ENCODE data around the gene NKG7.

The NKG7 gene

DNA sequence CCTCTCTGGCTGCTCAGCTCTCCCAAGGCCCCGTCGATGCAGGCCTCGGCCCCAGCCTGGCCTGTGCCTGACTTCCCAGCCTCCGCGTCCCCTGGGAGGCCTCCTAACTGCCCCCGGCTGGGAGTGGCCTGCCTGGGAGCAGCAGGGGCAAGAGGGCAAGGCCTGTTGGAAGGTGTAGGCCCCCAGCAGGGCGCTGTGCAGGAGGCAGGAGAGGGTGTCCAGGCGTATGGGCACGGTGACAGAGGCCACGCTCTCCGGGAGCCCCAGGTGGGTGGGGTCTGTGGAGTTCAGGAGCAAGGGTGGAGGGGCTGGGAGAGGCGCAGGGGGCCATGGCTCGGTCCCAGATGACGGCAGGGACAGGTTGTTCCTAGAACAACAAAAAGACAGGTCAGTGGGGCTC, 16.7 kb upstream of the NKG7 start:
- no peak for DNase-seq

DNA sequence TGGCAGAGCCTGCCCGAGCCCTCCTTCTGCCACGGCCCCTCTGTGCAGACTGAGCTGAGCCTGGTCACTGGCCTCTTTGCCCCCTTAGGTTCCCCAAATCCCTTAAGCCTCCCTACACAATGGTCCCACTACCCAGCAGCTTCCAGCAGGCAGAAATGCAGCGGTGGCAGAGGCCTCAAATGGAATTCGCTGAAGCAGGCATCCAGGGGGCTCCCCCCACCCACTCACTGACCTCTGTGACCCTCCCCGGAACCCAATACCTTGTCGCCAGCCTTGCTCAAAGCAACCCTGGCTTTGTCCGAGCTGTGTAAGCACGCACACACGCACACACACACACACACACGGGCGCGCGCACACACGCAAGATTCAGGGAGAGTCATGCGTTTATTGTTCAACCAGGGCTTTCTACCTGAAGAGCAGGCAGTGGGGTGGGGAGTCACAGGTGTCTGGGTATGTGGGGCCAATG, 15.5 kb upstream of the NKG7 start, which contains the start of gene LIM2:
Gene LIM2, minus strand, starts transcription at position 51 of the 466 bp plus-strand sequence. CDS start 531 bp downstream, outside the sequence.
- DNase-seq = no peak

DNA sequence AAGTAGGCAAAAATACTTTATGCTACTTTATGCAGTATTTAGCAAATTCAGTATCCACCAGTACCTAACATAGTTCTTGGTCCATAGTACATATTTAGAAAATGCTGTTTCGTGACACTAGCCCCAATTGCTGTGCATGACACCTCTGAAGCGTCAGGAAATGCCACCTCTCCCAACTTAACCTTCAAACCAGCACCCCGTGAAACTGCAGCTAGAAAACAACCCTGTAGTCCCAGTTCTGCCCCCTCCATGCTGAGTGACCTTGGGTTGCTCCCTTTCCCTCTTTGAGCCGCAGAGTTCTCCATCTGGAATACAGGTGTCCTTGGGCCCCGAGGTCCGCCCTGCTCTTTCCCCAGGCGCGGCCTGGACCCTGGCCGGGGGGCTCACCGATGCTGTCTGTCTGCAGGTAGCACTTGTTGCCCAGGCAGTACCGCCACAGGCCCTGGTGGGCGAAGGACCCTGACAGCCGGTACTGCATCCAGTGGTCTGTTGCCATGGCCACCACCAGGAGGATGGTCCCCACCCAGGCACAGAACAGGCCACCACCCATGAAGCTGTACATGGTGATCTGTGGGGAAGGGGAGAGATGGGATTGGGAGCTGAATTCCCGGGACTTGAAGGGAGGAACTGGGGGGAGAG, 14.5 kb upstream of the NKG7 start:
- no peak for DNase-seq

DNA sequence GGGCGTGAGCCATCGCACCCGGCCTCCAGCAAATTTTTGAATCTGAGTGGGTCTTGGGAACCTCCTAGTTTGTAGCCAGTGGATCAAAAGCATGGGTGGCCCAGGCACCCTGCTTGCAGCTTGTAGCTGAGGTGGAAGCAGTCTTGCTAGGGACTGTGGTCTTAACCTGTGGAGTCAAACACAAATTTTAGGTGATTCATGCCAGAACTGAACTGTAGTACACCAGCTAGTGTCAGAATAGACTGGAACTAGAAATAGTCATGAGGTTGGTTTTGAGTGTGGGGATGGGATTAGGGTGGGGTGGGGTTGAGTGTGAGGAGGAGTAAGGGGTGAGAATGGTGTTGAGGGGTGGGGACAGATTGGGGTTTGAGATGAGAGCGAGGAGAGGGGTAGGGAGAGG, 9.6 kb upstream of the NKG7 start:
- DNase-seq = no peak

DNA sequence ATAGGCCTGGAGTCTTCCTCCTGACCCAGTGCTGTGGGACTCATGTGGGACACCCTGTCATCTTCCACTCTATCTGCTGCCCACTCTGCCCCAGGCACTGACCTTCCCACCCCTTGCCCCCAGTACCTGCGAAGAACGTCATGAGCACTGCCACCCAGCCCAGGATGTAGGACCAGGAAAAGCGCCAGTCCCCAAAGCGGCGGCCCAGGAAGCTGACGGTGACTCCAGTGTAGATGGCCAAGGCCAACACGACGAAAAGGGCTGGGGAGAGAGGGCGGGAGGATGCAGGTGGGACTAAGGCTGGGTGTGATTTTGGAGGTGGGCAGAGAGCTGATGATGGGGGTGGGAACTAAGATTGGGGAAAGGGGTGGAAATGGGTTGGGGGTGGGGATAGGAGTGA, 7.9 kb upstream of the NKG7 start:
- no peak for DNase-seq

DNA sequence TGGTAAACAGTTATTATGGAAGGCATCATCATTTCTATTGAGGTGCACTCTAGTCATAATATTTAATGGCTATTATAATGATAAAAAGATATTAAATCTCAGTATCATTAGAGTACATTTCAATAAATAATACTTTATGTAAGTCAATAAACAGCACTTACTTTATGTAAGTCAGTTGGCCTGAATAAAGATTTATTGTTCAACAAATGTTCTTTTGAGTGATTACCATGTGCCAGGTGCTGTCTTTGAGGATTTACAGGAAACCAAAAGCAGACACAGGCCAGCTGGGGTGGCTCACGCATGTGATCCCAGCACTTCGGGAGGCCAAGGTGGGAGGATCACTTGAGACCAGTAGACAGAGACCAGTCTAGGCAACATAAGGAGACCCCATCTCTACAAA, 5.0 kb upstream of the NKG7 start:
- no peak for DNase-seq

DNA sequence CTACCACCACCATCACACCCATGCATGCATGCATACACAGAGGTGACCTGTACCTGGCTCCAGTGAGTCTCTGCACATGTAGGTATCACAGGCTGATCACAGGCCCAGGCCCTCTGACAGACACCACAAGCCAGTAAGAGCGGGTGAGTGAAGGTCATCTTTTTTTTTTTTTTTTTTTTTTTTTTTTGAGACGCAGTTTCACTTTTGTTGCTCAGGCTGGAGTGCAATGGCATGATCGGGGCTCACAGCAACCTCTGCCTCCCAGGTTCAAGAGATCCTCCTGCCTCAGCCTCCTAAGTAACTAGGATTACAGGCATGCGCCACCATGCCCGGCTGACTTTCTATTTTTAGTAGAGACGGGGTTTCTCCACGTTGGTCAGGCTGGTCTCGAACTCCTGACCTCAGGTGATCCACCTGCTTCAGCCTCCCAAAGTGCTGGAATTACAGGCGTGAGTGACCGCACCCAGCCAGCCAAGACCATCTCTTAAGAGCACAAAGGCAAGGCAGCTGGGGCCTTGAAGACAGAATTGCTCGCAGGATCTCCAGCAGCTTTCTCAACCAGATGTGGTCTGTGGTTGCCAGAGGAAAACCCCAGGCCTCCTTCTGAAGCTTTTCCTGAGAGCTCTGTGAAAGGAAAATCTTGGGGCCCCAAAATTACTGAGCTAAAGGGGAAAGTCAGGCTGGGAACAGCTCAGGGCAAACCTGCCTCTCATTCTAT, 3.2 kb upstream of the NKG7 start:
- no peak for DNase-seq

DNA sequence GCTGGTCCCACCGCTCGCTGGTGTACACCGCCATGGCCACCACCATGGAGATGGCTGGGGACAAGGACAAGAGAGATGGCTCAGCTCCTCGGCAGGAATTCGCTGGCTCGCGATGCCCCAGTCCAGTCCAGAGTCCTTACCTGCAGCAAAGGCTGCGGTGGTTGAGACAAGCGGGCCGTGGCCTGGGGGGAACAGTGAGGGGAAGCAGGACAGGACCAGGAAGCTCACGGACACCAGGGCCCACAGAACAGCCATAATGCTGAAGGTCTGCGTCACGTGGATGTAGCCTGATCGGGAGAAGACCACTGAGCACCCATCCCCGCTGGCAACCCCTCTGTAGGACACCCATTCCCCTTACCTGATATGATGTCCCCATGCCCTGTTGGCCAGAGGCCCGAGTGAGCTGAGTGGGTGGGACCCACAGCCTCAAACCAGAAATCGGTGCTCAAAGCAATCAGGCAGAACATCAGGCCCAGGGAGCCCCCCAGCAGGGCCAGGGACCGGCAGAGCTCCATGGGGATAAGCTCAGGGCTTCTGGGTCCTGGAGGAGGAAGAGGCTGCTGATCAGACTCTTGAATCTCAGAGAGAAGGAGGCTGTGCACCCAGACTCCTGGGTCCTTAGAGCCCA, 319 bp downstream of the NKG7 start:
- no peak for DNase-seq

DNA sequence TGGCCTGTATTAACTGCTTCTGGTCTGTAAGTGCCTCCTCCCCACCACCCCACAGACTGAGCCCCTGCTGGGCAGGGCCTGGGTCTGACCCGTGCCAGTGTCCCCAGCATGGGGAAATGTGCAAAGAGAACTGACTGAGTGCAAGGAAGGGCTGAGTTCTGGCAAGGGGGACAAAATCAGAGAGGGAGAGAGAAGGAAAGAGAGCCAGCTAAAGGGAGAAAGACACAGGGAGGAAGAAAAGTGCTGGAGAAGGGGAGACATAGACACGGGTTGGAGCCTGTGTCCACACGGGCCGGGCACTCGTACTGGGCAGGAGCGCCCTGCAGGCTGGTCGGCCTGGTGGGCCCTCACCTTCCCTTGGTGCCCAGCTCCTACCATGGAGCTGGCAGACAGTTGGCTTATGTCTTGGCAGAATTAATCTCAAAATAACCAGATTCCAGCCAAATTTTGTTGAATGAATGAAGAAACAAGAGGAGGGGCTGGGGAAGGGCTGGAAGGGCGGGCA, 1.2 kb downstream of the NKG7 start:
- no peak for DNase-seq

DNA sequence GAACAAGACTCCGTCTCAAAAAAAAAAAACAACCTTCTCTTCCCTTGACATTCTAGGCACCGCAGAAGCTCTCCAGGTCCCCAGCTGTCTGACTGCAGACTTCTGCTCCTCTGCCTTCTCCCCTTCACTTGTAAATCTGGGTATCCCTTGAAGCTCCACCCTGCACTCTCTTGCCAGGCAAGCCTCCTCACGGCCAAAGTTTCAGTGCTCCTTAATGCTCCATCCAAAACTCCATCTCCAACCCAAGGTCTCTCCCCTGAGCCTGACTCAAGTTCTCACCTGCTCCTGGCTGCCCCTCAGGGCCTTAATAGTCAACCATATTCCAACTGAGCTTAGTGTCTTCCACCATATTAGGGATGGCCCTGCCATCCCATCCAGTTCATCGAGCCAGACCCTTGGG, 2.2 kb downstream of the NKG7 start:
- DNase-seq = no peak

DNA sequence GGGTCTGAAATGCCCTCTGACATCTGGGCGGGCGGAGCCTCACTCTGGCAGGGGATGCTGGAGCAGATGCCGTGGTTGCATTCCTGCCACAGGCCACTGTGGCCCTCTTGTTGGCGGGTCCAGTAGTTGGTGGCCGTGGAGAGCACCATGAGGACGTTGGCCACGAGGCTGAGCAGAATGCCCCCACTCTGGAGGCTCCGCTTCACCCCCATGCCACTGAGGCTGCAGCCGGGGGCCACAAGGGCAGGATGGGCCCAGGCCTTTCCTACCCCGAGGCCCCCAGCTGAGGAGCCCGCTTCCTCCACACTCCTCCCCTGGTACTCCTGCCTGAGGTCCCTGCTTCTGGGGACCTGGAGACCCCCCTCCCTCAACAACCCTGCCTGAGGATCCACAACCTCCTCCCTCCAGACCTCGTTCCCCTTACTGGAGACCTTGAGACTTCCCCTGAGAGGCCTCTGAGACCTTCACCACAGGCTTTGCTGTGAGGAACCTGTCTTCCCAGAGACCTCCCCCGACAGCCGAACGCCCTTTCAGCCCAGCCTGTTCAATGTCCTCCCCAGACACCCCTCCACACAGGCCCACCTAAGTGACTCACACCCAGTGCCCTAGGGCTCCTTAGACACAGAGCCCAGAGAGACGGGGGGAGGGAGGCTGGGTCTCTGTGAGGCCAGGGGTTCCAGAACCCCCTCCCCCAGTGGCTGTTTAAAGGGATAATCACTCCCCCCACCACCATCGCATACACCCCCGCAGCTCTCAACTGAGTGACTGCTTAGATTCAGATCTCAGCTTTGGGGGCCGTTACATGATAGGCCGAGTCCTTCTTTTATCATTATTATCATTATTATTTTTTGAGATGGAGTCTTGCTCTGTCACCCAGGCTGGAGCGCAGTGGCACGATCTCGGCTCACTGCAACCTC, 3.8 kb downstream of the NKG7 start, which contains the start of gene CLDND2:
Gene CLDND2, minus strand, starts transcription at position 638 of the 917 bp plus-strand sequence. Its CDS starts 426 bp downstream, at position 212.
- DNase-seq = no peak

DNA sequence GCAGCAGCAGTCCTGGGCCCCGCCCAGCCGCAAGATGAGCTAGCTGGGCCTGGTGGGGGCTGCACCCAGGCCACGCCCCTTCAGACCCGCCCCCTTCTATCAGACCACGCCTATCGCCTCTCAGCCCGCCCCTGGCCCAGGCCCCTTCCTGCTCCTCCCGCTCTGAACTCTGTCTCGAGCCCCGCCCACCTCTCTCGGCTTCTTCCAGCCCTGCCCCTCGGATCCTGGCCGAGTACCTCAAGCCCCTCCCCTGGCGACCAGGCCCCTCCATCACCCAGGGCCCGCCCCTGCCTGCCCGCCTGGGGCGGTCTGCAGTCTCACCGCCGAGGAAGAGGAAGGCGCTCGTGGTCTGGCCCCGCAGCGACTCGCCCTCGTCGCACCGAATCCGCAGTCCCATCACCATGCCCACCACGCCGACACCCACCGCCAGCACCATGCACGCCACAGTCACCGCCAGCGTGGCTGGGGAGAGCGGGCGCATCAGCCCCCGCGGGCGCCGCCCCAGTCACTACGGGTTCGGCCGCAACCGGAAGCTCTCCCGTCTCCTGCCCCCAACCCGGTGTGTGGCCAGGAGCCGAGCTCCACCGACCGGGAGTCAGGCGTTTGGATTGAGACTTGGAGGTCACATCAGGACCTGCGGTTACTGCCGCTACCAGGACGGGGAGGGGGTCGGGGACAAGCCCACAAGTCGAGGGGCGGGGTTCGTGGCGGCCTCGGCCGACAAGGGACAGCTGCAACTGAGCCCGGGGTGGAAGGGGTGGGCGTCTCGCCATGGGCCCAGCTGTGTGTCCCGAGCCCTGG, 4.7 kb downstream of the NKG7 start:
- peak; percentile 99 for DNase-seq

DNA sequence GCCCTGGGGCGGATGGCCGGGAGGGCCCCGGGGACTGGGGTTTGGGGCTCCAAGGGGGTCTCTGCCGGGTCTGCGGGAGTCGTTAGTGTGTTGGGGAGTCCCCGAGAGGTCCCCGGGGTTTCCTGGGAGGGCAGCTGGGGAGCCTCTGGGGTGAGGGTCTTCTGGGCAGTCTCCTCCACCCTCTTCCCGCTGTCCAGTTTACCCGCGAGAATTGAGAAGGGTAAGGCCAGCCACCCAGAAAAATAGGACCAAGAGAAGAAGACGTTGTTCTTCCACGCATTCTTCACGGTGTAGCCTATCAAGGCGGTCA, 5.2 kb downstream of the NKG7 start:
- DNase-seq = no peak

DNA sequence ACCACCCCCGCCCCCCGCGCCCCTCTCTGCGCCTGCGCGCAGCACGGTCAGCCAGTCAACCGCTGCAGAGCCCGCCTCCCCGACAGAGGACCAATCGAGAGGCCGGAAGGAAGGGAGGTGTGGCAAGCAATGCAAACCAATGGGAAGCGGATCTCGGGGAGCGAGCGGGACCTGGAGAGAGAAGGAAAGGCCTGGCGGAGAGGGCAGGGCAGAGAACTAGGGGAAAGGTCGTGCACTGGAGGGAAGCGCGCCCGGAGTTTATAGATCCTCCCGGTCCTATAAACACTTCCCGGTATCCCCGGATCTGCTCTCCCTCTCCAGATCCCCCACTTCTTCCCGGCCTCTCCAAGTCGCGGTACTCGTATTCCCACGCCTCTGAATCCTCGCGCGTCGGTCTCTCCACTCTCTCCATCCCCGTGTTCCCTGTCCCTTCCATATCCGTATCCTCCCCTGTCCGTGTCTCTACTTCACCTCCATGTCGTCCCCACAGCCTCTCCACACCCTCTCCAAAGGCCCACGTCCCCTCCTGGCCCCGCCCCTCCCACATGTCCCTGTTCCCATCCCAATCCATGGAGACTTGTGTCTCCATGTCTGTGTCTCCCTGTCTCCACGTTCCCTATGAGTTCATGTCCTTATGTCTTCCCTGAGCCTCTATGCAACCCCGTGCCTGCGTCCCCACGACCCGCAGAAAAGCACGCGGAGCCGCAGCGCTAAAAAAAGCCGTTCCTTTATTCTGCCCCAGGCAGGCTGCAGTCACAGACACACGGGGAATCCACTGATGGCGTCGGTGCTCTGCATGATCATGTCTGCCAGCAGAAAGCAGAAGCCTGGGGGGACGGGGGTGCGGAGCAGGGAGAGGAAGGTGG, 5.8 kb downstream of the NKG7 start:
- DNase-seq = peak; percentile 98

DNA sequence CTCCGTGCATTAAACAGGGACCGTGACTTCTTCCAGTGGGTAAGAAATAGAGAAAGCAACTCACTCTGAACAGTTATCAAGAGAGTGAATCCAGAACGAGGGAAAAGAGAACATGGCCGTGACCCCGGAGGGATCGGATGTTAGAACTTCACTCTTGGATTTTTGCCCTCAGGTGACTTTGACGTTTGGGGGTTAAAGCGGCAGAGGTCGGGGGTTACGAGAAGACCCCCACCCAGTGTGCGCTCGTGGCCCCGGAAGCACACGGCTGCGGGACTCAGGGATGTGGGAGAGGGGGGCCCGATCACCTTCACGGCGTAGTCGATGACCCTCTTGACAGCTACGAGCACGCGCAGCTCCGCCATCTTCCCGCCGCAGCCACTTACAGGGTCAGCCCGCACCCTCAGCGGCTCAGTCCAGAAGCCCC, 6.5 kb downstream of the NKG7 start, which contains the start of gene ETFB:
Gene ETFB, minus strand, starts transcription at position 424 of the 424 bp plus-strand sequence. Its CDS starts 62 bp downstream, at position 362.
- no peak for DNase-seq

DNA sequence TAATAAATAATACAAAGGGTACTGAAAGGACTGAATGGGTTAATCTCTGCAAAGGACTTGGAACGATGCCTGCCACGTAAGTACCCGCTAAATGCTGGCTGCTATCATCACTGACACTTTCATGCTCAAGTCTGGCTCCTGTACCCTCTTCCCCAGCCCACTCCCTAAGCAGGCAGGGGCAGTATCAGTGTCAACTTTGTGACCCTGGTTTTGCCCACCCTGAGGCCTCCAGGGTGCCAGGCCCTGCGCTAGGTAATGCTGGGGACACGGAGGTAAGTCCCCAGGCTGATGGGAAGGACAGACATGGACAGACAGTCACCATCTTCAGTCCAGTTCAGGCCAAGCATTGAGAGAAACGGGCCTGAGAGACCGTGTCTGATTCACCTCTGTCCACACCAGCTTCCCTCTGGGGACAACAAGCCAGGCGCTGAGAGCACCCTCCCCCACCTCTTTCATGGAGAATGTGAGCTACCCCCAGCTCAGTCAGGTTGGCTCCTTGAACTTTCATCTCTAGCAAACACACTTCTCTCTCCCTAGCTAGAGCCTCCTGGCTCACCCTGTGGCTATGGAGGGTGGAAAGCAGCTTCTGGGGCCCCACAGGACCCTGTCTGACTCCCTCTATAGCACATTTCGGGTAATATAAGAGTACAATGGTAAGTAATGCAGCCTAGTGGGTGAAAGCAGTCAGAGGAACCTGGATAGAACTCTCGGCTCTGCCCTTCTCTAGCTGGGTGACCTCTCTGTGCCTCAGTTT, 7.1 kb downstream of the NKG7 start:
- DNase-seq = peak; percentile 43

DNA sequence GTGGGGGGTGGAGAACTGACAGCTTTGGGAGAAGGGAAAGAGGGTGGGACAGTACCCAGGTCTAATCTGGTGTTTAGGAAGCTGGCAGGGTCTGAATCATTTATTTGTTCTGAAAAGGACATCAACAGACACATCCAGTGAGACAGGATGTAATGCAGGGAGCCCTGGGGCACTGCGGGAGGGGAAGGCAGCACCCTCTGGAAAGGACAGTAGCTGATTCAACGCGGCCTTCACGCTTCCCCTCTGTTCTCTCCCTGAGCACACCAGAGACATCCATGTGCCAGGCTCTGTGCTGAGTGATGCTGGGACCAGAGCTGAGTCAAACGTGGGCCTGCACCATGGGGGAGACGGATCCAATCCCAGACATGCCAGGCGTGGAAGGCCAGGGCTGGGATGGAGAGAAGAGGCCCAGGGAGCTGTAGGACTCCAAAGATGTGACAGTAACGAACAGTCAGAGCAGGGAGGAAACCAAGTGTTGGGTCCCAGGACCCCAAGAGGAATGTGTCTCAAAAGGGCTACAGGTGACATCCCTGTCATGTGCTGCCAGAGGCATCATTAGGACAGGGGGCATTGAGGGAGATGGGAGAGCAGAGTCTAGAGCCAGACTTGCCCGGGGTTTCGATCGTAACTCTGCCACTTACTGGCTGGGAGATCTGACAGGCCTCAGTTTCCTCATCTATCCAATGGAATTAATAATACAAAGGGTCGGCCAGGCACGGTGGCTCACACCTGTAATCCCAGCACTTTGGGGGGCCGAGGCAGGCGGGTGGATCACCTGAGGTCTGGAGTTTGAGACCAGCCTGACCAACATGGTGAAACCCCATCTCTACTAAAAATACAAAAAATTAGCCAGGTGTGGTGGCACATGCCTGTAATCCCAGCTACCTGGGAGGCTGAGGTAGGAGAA, 8.0 kb downstream of the NKG7 start:
- no peak for DNase-seq

DNA sequence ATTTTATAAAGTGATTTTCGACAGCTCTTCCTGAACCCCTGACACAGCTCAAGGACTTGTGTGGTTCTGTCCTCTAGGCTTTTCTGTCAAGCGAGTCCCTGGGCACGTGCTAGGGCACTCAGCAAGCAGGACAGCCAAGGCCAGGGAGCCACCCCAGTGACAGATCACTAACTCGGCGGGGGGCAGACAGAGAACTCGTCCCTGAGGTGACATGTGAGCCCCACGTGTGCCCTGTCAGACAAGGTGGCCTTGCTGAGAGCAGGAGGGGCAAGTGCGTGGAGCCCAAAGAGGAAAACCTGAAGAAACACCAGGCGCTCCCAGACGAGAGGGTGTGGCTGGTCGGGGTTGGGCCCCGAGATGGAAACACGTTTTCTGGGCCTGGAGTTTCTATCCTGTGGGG, 11.2 kb downstream of the NKG7 start:
- no peak for DNase-seq

DNA sequence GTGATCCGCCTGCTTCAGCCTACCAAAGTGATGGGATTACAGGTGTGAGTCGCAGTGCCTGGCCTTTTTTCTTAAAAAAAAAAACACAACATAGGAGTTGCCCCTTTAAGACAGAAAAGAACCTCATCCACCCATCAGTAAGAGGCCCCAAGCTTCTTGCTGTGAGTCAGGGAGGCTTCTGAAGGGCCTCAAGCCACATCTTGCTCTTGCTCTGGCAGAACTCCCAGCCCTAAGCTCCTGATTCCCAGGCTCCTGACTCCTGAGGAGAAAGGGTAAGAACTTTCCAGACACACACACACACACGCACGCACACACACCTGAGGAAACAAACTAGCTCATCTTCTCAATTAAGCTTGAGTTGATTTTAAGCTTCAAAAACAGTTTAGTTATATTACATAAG, 13.2 kb downstream of the NKG7 start:
- DNase-seq = peak; percentile 86
